ENCODE data around the gene PITHD1.
"Not testable (repeated sequence)": the region's sequence is repeated elsewhere in the genome, so short reads cannot be mapped to it uniquely, and the experiment has no call there.

Gene PITHD1

GRCh38 chr1:23777979-23778814 lies at the start of gene PITHD1:
Gene PITHD1, plus strand, starts transcription at chr1:23778418. Its CDS starts 98 bp downstream, at chr1:23778516.
- peak; percentile 61 to 76 for DNase-seq

GRCh38 chr1:23732363-23733224 lies 45.6 kb upstream of the PITHD1 start:
- DNase-seq = no peak

- DNase-seq = not testable (repeated sequence)
Measured at GRCh38 chr1:23733281-23733680, 44.9 kb upstream of the PITHD1 start.

- no peak for DNase-seq
Measured at GRCh38 chr1:23736437-23737134, 41.6 kb upstream of the PITHD1 start.

GRCh38 chr1:23741609-23742008 lies 36.6 kb upstream of the PITHD1 start:
- DNase-seq = no peak

- DNase-seq = peak in 1 of 2 experiments; percentile 11
Measured at GRCh38 chr1:23742670-23743286, 35.4 kb upstream of the PITHD1 start.

GRCh38 chr1:23743287-23744152 lies 34.7 kb upstream of the PITHD1 start, which contains the start of gene ELOA:
Gene ELOA, plus strand, starts transcription at chr1:23743471. Its CDS starts 33 bp downstream, at chr1:23743504.
- peak in 1 of 2 experiments; percentile 62 for DNase-seq

- DNase-seq = no peak
Measured at GRCh38 chr1:23745515-23745914, 32.7 kb upstream of the PITHD1 start.

- no peak for DNase-seq
Measured at GRCh38 chr1:23748016-23748415, 30.2 kb upstream of the PITHD1 start.

- DNase-seq = no peak
Measured at GRCh38 chr1:23751050-23751814, 27.0 kb upstream of the PITHD1 start.

GRCh38 chr1:23751815-23752200 lies 26.4 kb upstream of the PITHD1 start:
- DNase-seq = no peak

GRCh38 chr1:23752909-23753308 lies 25.3 kb upstream of the PITHD1 start:
- no peak for DNase-seq

- DNase-seq = no peak
Measured at GRCh38 chr1:23756676-23757075, 21.5 kb upstream of the PITHD1 start.

- no peak for DNase-seq
Measured at GRCh38 chr1:23757812-23758211, 20.4 kb upstream of the PITHD1 start.

- no peak for DNase-seq
Measured at GRCh38 chr1:23759277-23759676, 18.9 kb upstream of the PITHD1 start.

- no peak for DNase-seq
Measured at GRCh38 chr1:23763041-23763577, 15.1 kb upstream of the PITHD1 start.

GRCh38 chr1:23768733-23769132 lies 9.5 kb upstream of the PITHD1 start:
- no peak for DNase-seq

- DNase-seq = peak; percentile 52 to 59
Measured at GRCh38 chr1:23772049-23772853, 6.0 kb upstream of the PITHD1 start.

GRCh38 chr1:23772854-23773242 lies 5.4 kb upstream of the PITHD1 start:
- DNase-seq = no peak

Measured in NCI-H187 (cell line).